ENCODE data around the gene PDGFRB. TPM values are rescaled to one million over a fixed set of nuclear protein-coding genes. Genes with fewer than 3 reads are reported as not detected.

The PDGFRB gene
- total and polyA plus RNA-seq, 10 of the 15 experiments (the other 5 are each of a cell fraction or from before 2014, with no cell fraction given), result 0.02 to 3.0 (median 1.0) TPM

DNA sequence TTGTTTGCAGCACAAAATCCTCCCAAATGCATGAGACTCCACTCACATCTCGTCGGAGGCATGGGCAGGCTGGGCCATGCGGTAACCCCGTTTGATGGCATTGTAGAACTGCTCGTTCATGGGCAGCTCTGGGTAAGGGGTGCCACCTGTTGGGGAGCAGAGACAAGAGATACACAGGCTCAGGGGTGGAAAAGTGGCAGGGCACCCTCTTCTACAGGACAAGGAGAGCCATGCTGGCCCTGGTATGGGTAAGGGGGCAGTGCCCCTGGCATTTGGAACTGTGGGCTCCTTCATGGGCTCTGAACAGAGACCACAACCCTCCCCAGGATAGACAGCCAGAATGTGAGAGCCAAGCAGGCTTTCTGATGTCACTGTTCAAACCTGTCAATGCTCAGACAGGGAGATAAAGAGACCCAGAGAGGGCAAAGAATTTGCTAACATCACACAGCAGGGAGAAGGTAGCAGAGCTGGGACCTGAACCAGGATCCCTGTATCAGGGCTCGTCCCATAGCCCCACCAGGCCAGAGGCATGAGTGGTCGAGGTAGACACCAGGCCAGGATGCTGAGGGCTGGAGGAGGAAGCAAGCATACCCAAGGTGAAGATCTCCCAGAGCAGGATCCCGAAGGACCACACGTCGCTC lies 36.1 kb downstream of the PDGFRB start:
- intact Hi-C loops (cut with micrococcal nuclease; ENCODE audit: unreplicated experiment) (no loop called here), in situ Hi-C loops (cut with MboI) (no loop called here)
- Histone ChIP-seq H3K36me3 (ENCODE audit: control insufficient read depth in 2 of 2, insufficient read depth in 2 of 2, low read length in 1 of 2) (no peaks in the 10 kb centered on the region), H3K27ac (ENCODE audit: control insufficient read depth, insufficient read depth) (no peak overlapping the region), H3K9ac (ENCODE audit: control insufficient read depth, insufficient read depth, low read length) (no peak overlapping the region), H3K4me3 (no peak overlapping the region), H3K4me2 (ENCODE audit: control insufficient read depth, insufficient read depth) (no peak overlapping the region), H3K9me3 (replicated peaks; ENCODE audit: control insufficient read depth, insufficient read depth, low read length) (no peaks in the 10 kb centered on the region), H4K20me1 (ENCODE audit: control insufficient read depth, insufficient read depth) (no peaks in the 10 kb centered on the region), H3K27me3 (replicated peaks in 1 of 2; ENCODE audit: control insufficient read depth in 2 of 2, insufficient read depth in 2 of 2, low read length in 1 of 2) (no peaks in the 10 kb centered on the region), H2AFZ (ENCODE audit: control insufficient read depth, low read depth, low read length) (no peak overlapping the region), H3K79me2 (ENCODE audit: control insufficient read depth, insufficient read depth, low read length) (no peaks in the 10 kb centered on the region), H3K4me1 (ENCODE audit: control insufficient read depth, insufficient read depth, low read length) (no peaks in the 10 kb centered on the region)
- POLR2A ChIA-PET, result no interaction called here
- ATAC-seq (peak; percentile 34; the same call in 2 of the 3 replicates), DNase-seq (ENCODE audit: low read depth, low spot score) (no peak), FAIRE-seq (no peak)
- RAD21 ChIA-PET (ENCODE audit: unreplicated experiment), result interaction anchor here (1.0 to 1.3 kb wide), 2 partner anchors 99 to 113 kb away, joined by 5 to 6 read pairs; no protein-coding TSS in a partner anchor
- SMC1A ChIA-PET (ENCODE audit: uncharacterized antibody, unreplicated experiment), result interaction anchor here (0.8 to 1.3 kb wide), 2 partner anchors 71 to 115 kb away, joined by 3 read pairs; no protein-coding TSS in a partner anchor
- BruUV-seq (replicated peaks), result no TSS peak
- CTCF ChIA-PET, result interaction anchor here (0.7 to 1.3 kb wide), 5 partner anchors 33 to 397 kb away, joined by 3 to 7 read pairs (median 3); partner anchors contain the start of gene CSF1R
- WGBS (ENCODE audit: insufficient coverage, insufficient replicate concordance, low lambda C conversion rate, missing lambda C conversion rate), result 25% methylated on average over 10 of the region's 10 CpGs
- TF ChIP-seq, protein P1, sequence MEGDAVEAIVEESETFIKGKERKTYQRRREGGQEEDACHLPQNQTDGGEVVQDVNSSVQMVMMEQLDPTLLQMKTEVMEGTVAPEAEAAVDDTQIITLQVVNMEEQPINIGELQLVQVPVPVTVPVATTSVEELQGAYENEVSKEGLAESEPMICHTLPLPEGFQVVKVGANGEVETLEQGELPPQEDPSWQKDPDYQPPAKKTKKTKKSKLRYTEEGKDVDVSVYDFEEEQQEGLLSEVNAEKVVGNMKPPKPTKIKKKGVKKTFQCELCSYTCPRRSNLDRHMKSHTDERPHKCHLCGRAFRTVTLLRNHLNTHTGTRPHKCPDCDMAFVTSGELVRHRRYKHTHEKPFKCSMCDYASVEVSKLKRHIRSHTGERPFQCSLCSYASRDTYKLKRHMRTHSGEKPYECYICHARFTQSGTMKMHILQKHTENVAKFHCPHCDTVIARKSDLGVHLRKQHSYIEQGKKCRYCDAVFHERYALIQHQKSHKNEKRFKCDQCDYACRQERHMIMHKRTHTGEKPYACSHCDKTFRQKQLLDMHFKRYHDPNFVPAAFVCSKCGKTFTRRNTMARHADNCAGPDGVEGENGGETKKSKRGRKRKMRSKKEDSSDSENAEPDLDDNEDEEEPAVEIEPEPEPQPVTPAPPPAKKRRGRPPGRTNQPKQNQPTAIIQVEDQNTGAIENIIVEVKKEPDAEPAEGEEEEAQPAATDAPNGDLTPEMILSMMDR (IDR thresholded peaks at IDR 0.05 in 2 of 3, conservative IDR thresholded peaks at IDR 0.05 in 1 of 3; ENCODE audit: control insufficient read depth in 2 of 3, extremely low read depth in 1 of 3, insufficient read depth in 1 of 3, low read depth in 3 of 3, low read length in 3 of 3), result peak; percentile 17 to 29 (median 18); a peak in 3 of 6 replicates
- peak; percentile 28; the same call in 1 of the 2 replicates for TF ChIP-seq SMC3 (IDR thresholded peaks at IDR 0.05; ENCODE audit: borderline replicate concordance, low read length)
- TF ChIP-seq RAD21 (IDR thresholded peaks at IDR 0.05; ENCODE audit: insufficient read depth, low read depth, low read length), result peak; percentile 44
- TF ChIP-seq, protein P2, sequence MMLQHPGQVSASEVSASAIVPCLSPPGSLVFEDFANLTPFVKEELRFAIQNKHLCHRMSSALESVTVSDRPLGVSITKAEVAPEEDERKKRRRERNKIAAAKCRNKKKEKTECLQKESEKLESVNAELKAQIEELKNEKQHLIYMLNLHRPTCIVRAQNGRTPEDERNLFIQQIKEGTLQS (IDR thresholded peaks at IDR 0.05; ENCODE audit: borderline replicate concordance, extremely low read depth, low read depth, low read length), result no peak
